NB4 (cell line): Measurements from ENCODE around the gene PAX2.

Experiments
- DNase-seq: peaks from one replicate; pipeline ENCODE4 v3.0.0; 2010; ENCODE audit warnings: low read depth
- H3K4me3 ChIP-seq: one replicate; pipeline ENCODE4 v1.5.1; 2011; ENCODE audit warnings: mild to moderate bottlenecking, low read depth, low read length, moderate library complexity
- CTCF ChIP-seq: IDR thresholded peaks from one replicate; pipeline ENCODE4 v1.5.1; 2012; ENCODE audit warnings: low read depth, low read length
- MAX ChIP-seq: IDR thresholded peaks from 2 replicates; pipeline ENCODE4 v1.6.1; 2011; ENCODE audit warnings: low read depth, low read length
- MYC ChIP-seq: IDR thresholded peaks from 2 replicates; pipeline ENCODE4 v1.6.1; 2011; ENCODE audit warnings: low read depth, low read length
- POLR2A ChIP-seq: IDR thresholded peaks from 2 replicates; pipeline ENCODE4 v1.6.1; 2011; ENCODE audit warnings: mild to moderate bottlenecking; ENCODE audit not compliant: insufficient read length; ENCODE audit errors: extremely low read depth

Gene PAX2

GRCh38 chr10:100749309-100750217 is 4.2 kb downstream of the PAX2 start:
- no peak for DNase-seq
- no peak overlapping the region for H3K4me3 ChIP-seq
- TF ChIP-seq CTCF (no peak), POLR2A (no peak)

- no peak for DNase-seq
- TF ChIP-seq MAX (no peak), CTCF (no peak), MYC (no peak), POLR2A (no peak)
- no peak overlapping the region for H3K4me3 ChIP-seq
Measured at GRCh38 chr10:100750291-100751210, 5.2 kb downstream of the PAX2 start.

GRCh38 chr10:100751211-100751933 is 6.0 kb downstream of the PAX2 start:
- no peak for DNase-seq
- H3K4me3 ChIP-seq = no peak overlapping the region
- TF ChIP-seq MAX = no peak
- no peak for TF ChIP-seq MYC
- no peak for TF ChIP-seq POLR2A
- TF ChIP-seq CTCF = no peak

GRCh38 chr10:100755821-100756220 is 10.4 kb downstream of the PAX2 start:
- DNase-seq = no peak
- 0 out of 2 replicates have a peak, but pooled peaks have one; percentile 21 for TF ChIP-seq MAX
- TF ChIP-seq POLR2A = no peak
- no peak for TF ChIP-seq CTCF
- no peak for TF ChIP-seq MYC
- H3K4me3 ChIP-seq = no peak overlapping the region

- DNase-seq = peak; percentile 16
- TF ChIP-seq CTCF = no peak
- TF ChIP-seq MYC = no peak
- TF ChIP-seq MAX = no peak
- TF ChIP-seq POLR2A = no peak
- H3K4me3 ChIP-seq = no peak overlapping the region
Measured at GRCh38 chr10:100759331-100759730, 13.9 kb downstream of the PAX2 start.
